Measurements from ENCODE around the gene PIGB.

DNA sequence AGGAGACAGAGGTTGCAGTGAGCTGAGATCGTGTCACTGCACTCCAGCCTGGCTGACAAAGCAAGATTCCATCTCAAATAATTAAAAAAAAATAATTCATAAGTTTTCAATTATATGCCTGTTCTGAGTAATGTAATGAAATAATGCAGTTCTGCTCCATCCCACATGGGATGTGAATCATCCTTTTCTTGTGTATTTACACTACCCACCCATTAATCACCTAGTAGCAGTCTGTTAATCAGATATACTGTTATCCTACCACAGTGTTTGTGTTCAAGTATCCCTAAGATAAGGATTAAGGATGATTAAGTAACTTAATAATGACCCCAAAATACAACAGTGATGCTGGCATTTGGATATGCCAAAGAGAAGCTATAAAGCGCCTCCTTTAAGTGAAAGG is 38.8 kb downstream of the PIGB start:
- TF ChIP-seq POLR2A (IDR thresholded peaks at IDR 0.05; ENCODE audit: low read depth, low read length): no peak
- TF ChIP-seq POLR2AphosphoS5 (IDR thresholded peaks at IDR 0.05; ENCODE audit: low read depth, low read length): no peak
- TF ChIP-seq POU2F2 (IDR thresholded peaks at IDR 0.05; ENCODE audit: low read depth, low read length): no peak
- no peak for TF ChIP-seq TAF1 (IDR thresholded peaks at IDR 0.05; ENCODE audit: low read depth, low read length)
- TF ChIP-seq SPI1 (IDR thresholded peaks at IDR 0.05; ENCODE audit: low read depth, low read length): no peak
